ENCODE results near the gene GPC4. TPM values are rescaled to one million over a fixed set of nuclear protein-coding genes. Genes with fewer than 3 reads are reported as not detected.

Gene GPC4
- polyA plus RNA-seq, 3 donors from 2014 or later = not detected

- peaks cover 1 to 16% (median 3%) of the 10 kb centered on the region in 3 donors for H3K27me3 Mint-ChIP-seq (ENCODE audit: low read depth in 3 of 3)
- H3K4me1 Mint-ChIP-seq = no peaks in the 10 kb centered on the region
- H3K27ac Mint-ChIP-seq = no peak overlapping the region
- DNase-seq = no peak
- H3K36me3 Mint-ChIP-seq = no peaks in the 10 kb centered on the region
- H3K4me3 Mint-ChIP-seq = no peak overlapping the region
- H3K9me3 Mint-ChIP-seq = no peaks in the 10 kb centered on the region
Observed at GRCh38 chrX:133369065-133369464, 46.2 kb downstream of the GPC4 start.

- no peak overlapping the region for H3K27ac Mint-ChIP-seq
- H3K27me3 Mint-ChIP-seq (ENCODE audit: low read depth in 3 of 3) = peaks cover 1 to 16% (median 4%) of the 10 kb centered on the region in 3 donors
- no peaks in the 10 kb centered on the region for H3K4me1 Mint-ChIP-seq
Observed at GRCh38 chrX:133366735-133367134, 48.6 kb downstream of the GPC4 start.

GRCh38 chrX:133365871-133366611 lies 49.2 kb downstream of the GPC4 start:
- no peaks in the 10 kb centered on the region for H3K9me3 Mint-ChIP-seq
- no peak overlapping the region for H3K27ac Mint-ChIP-seq
- H3K36me3 Mint-ChIP-seq = no peaks in the 10 kb centered on the region
- no peak overlapping the region for H3K4me3 Mint-ChIP-seq
- DNase-seq = no peak
- H3K4me1 Mint-ChIP-seq = no peaks in the 10 kb centered on the region
- peaks cover 1 to 19% (median 4%) of the 10 kb centered on the region in 3 donors for H3K27me3 Mint-ChIP-seq (ENCODE audit: low read depth in 3 of 3)

More at GRCh38 chrX:133366735-133367134, 48.6 kb downstream of the GPC4 start:
- Mint-ChIP-seq H3K36me3 (no peaks in the 10 kb centered on the region), H3K4me3 (no peak overlapping the region), H3K9me3 (no peaks in the 10 kb centered on the region)
- DNase-seq = no peak

GRCh38 chrX:133364865-133365264 lies 50.4 kb downstream of the GPC4 start:
- Mint-ChIP-seq H3K4me1 (no peaks in the 10 kb centered on the region), H3K27ac (no peak overlapping the region), H3K36me3 (no peaks in the 10 kb centered on the region), H3K27me3 (ENCODE audit: low read depth in 3 of 3) (peaks cover 1 to 15% (median 4%) of the 10 kb centered on the region in 3 donors), H3K4me3 (no peak overlapping the region), H3K9me3 (no peaks in the 10 kb centered on the region)
- DNase-seq = no peak

- H3K4me1 Mint-ChIP-seq = no peaks in the 10 kb centered on the region
- H3K27ac Mint-ChIP-seq = no peak overlapping the region
- DNase-seq = no peak
- H3K36me3 Mint-ChIP-seq = no peaks in the 10 kb centered on the region
- H3K4me3 Mint-ChIP-seq = no peak overlapping the region
- H3K27me3 Mint-ChIP-seq (ENCODE audit: low read depth in 3 of 3) = peaks cover 2 to 14% (median 4%) of the 10 kb centered on the region in 3 donors
- H3K9me3 Mint-ChIP-seq = no peaks in the 10 kb centered on the region
Observed at GRCh38 chrX:133364196-133364595, 51.1 kb downstream of the GPC4 start.

- Mint-ChIP-seq H3K4me1 (no peaks in the 10 kb centered on the region), H3K36me3 (no peaks in the 10 kb centered on the region), H3K9me3 (no peaks in the 10 kb centered on the region), H3K27ac (no peak overlapping the region), H3K4me3 (no peak overlapping the region), H3K27me3 (ENCODE audit: low read depth in 3 of 3) (peaks cover 3 to 9% (median 4%) of the 10 kb centered on the region in 3 donors)
- no peak for DNase-seq
Observed at GRCh38 chrX:133362538-133362937, 52.8 kb downstream of the GPC4 start.

- no peaks in the 10 kb centered on the region for H3K9me3 Mint-ChIP-seq
- H3K36me3 Mint-ChIP-seq = no peaks in the 10 kb centered on the region
- H3K4me1 Mint-ChIP-seq = no peaks in the 10 kb centered on the region
- peaks cover 2 to 16% (median 2%) of the 10 kb centered on the region in 3 donors for H3K27me3 Mint-ChIP-seq (ENCODE audit: low read depth in 3 of 3)
- H3K27ac Mint-ChIP-seq = no peak overlapping the region
- no peak overlapping the region for H3K4me3 Mint-ChIP-seq
- DNase-seq = no peak
Observed at GRCh38 chrX:133359466-133359865, 55.8 kb downstream of the GPC4 start.

GRCh38 chrX:133353233-133353632 lies 62.1 kb downstream of the GPC4 start:
- no peaks in the 10 kb centered on the region for H3K36me3 Mint-ChIP-seq
- no peak overlapping the region for H3K4me3 Mint-ChIP-seq
- H3K27ac Mint-ChIP-seq = no peak overlapping the region
- no peaks in the 10 kb centered on the region for H3K4me1 Mint-ChIP-seq
- H3K9me3 Mint-ChIP-seq = no peaks in the 10 kb centered on the region
- H3K27me3 Mint-ChIP-seq (ENCODE audit: low read depth in 3 of 3) = peaks cover 0 to 16% (median 7%) of the 10 kb centered on the region in 3 donors
- DNase-seq = no peak

- Mint-ChIP-seq H3K4me3 (no peak overlapping the region), H3K36me3 (no peaks in the 10 kb centered on the region), H3K9me3 (no peaks in the 10 kb centered on the region), H3K27ac (no peak overlapping the region), H3K27me3 (ENCODE audit: low read depth in 3 of 3) (peaks cover 2 to 15% (median 12%) of the 10 kb centered on the region in 3 donors), H3K4me1 (no peaks in the 10 kb centered on the region)
- no peak for DNase-seq
Observed at GRCh38 chrX:133350751-133351150, 64.5 kb downstream of the GPC4 start.

GRCh38 chrX:133346026-133346425 lies 69.3 kb downstream of the GPC4 start:
- Mint-ChIP-seq H3K36me3 (no peaks in the 10 kb centered on the region), H3K4me3 (no peak overlapping the region), H3K4me1 (no peaks in the 10 kb centered on the region), H3K27me3 (ENCODE audit: low read depth in 3 of 3) (peaks cover 2 to 15% (median 10%) of the 10 kb centered on the region in 3 donors), H3K27ac (no peak overlapping the region), H3K9me3 (no peaks in the 10 kb centered on the region)
- DNase-seq = no peak

GRCh38 chrX:133339566-133339965 lies 75.7 kb downstream of the GPC4 start:
- no peaks in the 10 kb centered on the region for H3K9me3 Mint-ChIP-seq

GRCh38 chrX:133337250-133337649 lies 78.0 kb downstream of the GPC4 start:
- Mint-ChIP-seq H3K4me3 (no peak overlapping the region), H3K27ac (no peak overlapping the region), H3K36me3 (no peaks in the 10 kb centered on the region), H3K9me3 (no peaks in the 10 kb centered on the region), H3K4me1 (no peaks in the 10 kb centered on the region), H3K27me3 (ENCODE audit: low read depth in 3 of 3) (peaks cover 0 to 14% (median 2%) of the 10 kb centered on the region in 3 donors)
- no peak for DNase-seq

More at GRCh38 chrX:133339566-133339965, 75.7 kb downstream of the GPC4 start:
- Mint-ChIP-seq H3K27me3 (ENCODE audit: low read depth in 3 of 3) (peaks cover 0 to 3% (median 2%) of the 10 kb centered on the region in 3 donors), H3K4me3 (no peak overlapping the region), H3K36me3 (no peaks in the 10 kb centered on the region), H3K4me1 (no peaks in the 10 kb centered on the region), H3K27ac (no peak overlapping the region)
- DNase-seq = no peak

- Mint-ChIP-seq H3K36me3 (no peaks in the 10 kb centered on the region), H3K4me1 (no peaks in the 10 kb centered on the region), H3K4me3 (no peak overlapping the region), H3K27me3 (ENCODE audit: low read depth in 3 of 3) (peaks cover 0 to 14% (median 2%) of the 10 kb centered on the region in 3 donors), H3K27ac (no peak overlapping the region), H3K9me3 (no peaks in the 10 kb centered on the region)
- no peak for DNase-seq
Observed at GRCh38 chrX:133335027-133335426, 80.3 kb downstream of the GPC4 start.

- DNase-seq = no peak
- Mint-ChIP-seq H3K4me1 (no peaks in the 10 kb centered on the region), H3K36me3 (no peaks in the 10 kb centered on the region), H3K27ac (no peak overlapping the region), H3K9me3 (no peaks in the 10 kb centered on the region), H3K4me3 (no peak overlapping the region), H3K27me3 (ENCODE audit: low read depth in 3 of 3) (peaks cover 0 to 14% (median 3%) of the 10 kb centered on the region in 3 donors)
Observed at GRCh38 chrX:133333154-133333750, 82.0 kb downstream of the GPC4 start.

Measured in immature natural killer cell (primary cell).